T-cell (primary cell): ENCODE measurements around the gene PTGS2. TPM values are rescaled to one million over a fixed set of nuclear protein-coding genes. Genes with fewer than 3 reads are reported as not detected.

Experiments used
- ATAC-seq, 4 experiments: fragments of 200-7000 bp in 3 of 4; fragments of 150-1000 bp in 1 of 4; cut with Tn5 transposase; replicated peaks in 1 of 4; 1 replicate in 3 of 4; 2 replicates in 1 of 4; pipeline ENCODE4 v1.10.0; 2021; ENCODE audit warnings: moderate library complexity in 3 of 4, mild to moderate bottlenecking in 2 of 4, moderate number of reproducible peaks in 1 of 4
- CTCF ChIA-PET, 2 donors: fragments of 300-600 bp; sonication (Branson Sonifier 250); formaldehyde crosslinking; loops; one replicate each; lab custom pipeline; 2022; ENCODE audit warnings: antibody characterized with exemption in 2 of 2; lab: Charles Lee
- POLR2A ChIA-PET, 2 donors: fragments of 300-600 bp; sonication (Branson Sonifier 250); formaldehyde crosslinking; loops; one replicate each; lab custom pipeline; 2022; ENCODE audit warnings: antibody characterized with exemption in 2 of 2; lab: Charles Lee
- DNase-seq, 35 experiments: peaks; one replicate each; pipeline versions ENCODE4 v3.0.0 to v3.0.0-alpha.2; 2013 to 2023
- H3K27ac ChIP-seq: one replicate; pipeline ENCODE4 v1.5.1; 2013; ENCODE audit warnings: low read length
- H3K27me3 ChIP-seq, 2 experiments: replicated peaks in 1 of 2; 1 replicate in 1 of 2; 2 replicates in 1 of 2; pipeline versions ENCODE4 v1.6.1 to v1.7.0; 2013; ENCODE audit warnings: low read length in 1 of 2, mixed read lengths in 1 of 2; ENCODE audit not compliant: control insufficient read depth in 2 of 2, insufficient read depth in 2 of 2; ENCODE audit errors: extremely low read depth in 1 of 2
- H3K36me3 ChIP-seq, 2 donors: 1 replicate in 1 of 2; 2 replicates in 1 of 2; pipeline versions ENCODE4 v1.6.1 to v1.7.0; 2013; ENCODE audit warnings: low read length in 1 of 2; ENCODE audit not compliant: control insufficient read depth in 2 of 2, insufficient read depth in 1 of 2; ENCODE audit errors: extremely low read depth in 1 of 2
- H3K4me1 ChIP-seq, 2 experiments: 1 replicate in 1 of 2; 2 replicates in 1 of 2; pipeline versions ENCODE4 v1.6.1 to v1.7.0; 2013; ENCODE audit warnings: low read length in 2 of 2, mixed read lengths in 1 of 2; ENCODE audit not compliant: insufficient read depth in 2 of 2, control insufficient read depth in 1 of 2; ENCODE audit errors: extremely low read depth in 1 of 2
- H3K4me3 ChIP-seq, 2 donors: 1 replicate in 1 of 2; 2 replicates in 1 of 2; pipeline versions ENCODE4 v1.5.1 to v1.7.0; 2013; ENCODE audit warnings: mild to moderate bottlenecking in 2 of 2, low read length in 1 of 2, moderate library complexity in 1 of 2; ENCODE audit not compliant: control insufficient read depth in 1 of 2; ENCODE audit errors: extremely low read depth in 1 of 2
- H3K9me3 ChIP-seq: 2 replicates; pipeline ENCODE4 v1.7.0; 2013
- H3K27ac Mint-ChIP-seq, 2 donors: one replicate each; pipeline ENCODE4 v1.8.0; 2020 to 2021; ENCODE audit warnings: mild to moderate bottlenecking in 2 of 2, mixed read lengths in 2 of 2
- H3K27me3 Mint-ChIP-seq, 2 donors: one replicate each; pipeline ENCODE4 v1.8.0; 2021 to 2022; ENCODE audit warnings: mixed read lengths in 2 of 2
- H3K36me3 Mint-ChIP-seq: one replicate; pipeline ENCODE4 v1.8.0; 2021; ENCODE audit warnings: mixed read lengths
- H3K4me1 Mint-ChIP-seq, 3 donors: one replicate each; pipeline ENCODE4 v1.8.0; 2020 to 2022; ENCODE audit warnings: mixed read lengths in 3 of 3, mild to moderate bottlenecking in 1 of 3
- H3K4me3 Mint-ChIP-seq, 3 donors: one replicate each; pipeline ENCODE4 v1.8.0; 2020 to 2022; ENCODE audit warnings: mild to moderate bottlenecking in 3 of 3, mixed read lengths in 3 of 3, moderate library complexity in 3 of 3
- H3K9me3 Mint-ChIP-seq, 3 donors: one replicate each; pipeline ENCODE4 v1.8.0; 2020 to 2022; ENCODE audit warnings: mixed read lengths in 3 of 3
- WGBS: methylation state at CpG from one replicate; pipeline ENCODE4 v1.1.5; 2013; ENCODE audit warnings: missing lambda C conversion rate; ENCODE audit not compliant: insufficient coverage; 5-methylcytosine and 5-hydroxymethylcytosine counted together
- total RNA-seq, 35 experiments: library from RNA in 6 of 35; stranded (reverse) in 6 of 35; fragments of 120-200 nt in 1 of 35; gene quantifications; one replicate each; pipeline versions ENCODE4 v1.2.1 to v1.2.4 and lab custom pipeline; 2013 to 2026

Gene PTGS2
- total RNA-seq, 5 donors from 2014 or later (not counting 1 experiment from before 2014, with no cell fraction given), result 0.20 to 0.38 (median 0.23) TPM; not detected in 2

DNA sequence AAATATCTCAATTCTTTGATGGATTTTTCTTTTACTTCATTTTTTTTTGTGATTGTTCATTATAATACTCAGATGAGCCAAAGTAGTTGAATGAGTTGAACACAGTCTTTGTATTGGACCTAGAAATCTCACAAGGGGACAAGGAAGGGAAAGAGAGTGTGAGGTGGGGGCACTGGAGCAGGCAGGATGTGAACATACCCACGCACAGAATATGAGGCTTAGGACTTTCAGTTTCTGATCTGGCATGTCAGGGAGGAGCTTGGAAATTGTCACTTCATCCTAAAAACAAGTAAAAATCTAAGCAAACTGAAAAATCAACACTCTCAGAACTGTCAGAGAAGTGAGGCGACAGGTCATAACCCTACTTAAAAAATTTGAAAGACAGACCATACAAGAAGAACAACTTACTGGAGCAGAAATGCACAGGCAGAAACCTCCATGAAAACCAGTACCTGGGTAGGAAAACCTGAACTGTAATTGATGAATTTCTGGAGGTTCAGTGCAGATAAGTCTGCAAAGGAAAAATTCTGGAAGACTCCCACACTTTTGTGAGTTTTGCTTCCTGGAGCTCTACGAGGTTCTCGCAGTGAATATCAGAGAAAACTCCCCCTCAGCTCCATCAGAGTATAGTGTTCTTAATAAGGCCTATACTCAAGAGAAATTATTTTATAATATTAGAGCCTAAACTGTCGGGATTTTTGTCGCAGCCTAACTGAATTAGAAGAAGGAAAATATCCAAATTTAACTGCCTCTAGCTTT lies 3.6 kb upstream of the PTGS2 start:
- ChIA-PET CTCF (no interaction called here), POLR2A (no interaction called here)
- H3K4me1 Mint-ChIP-seq, result peaks cover 12 to 17% (median 15%) of the 10 kb centered on the region in 3 donors
- H3K27me3 Mint-ChIP-seq, result peaks cover 36 to 45% of the 10 kb centered on the region in 2 donors
- no CpG with 5 or more reads among the region's 6 CpGs for WGBS
- no peak overlapping the region for H3K4me3 ChIP-seq
- H3K27ac Mint-ChIP-seq, result no peak overlapping the region
- DNase-seq (no peak), ATAC-seq (no peak)
- H3K4me3 Mint-ChIP-seq, result no peak overlapping the region
- no peaks in the 10 kb centered on the region for H3K36me3 ChIP-seq
- H3K4me1 ChIP-seq, result peaks cover 5 to 8% of the 10 kb centered on the region in 2 experiments
- peaks cover 0 to 10% of the 10 kb centered on the region in 2 experiments for H3K27me3 ChIP-seq
- no peaks in the 10 kb centered on the region for H3K9me3 ChIP-seq
- H3K27ac ChIP-seq, result no peak overlapping the region
- H3K9me3 Mint-ChIP-seq, result peaks cover 0 to 9% (median 7%) of the 10 kb centered on the region in 3 donors
- no peaks in the 10 kb centered on the region for H3K36me3 Mint-ChIP-seq

GRCh38 chr1:186682736-186683135 lies 2.5 kb upstream of the PTGS2 start:
- H3K27me3 Mint-ChIP-seq, result peaks cover 42 to 53% of the 10 kb centered on the region in 2 donors
- no peak overlapping the region for H3K27ac Mint-ChIP-seq
- peaks cover 5 to 8% of the 10 kb centered on the region in 2 experiments for H3K4me1 ChIP-seq
- no peak for DNase-seq
- H3K4me3 ChIP-seq, result no peak overlapping the region
- CTCF ChIA-PET, result no interaction called here
- POLR2A ChIA-PET, result no interaction called here
- H3K27ac ChIP-seq, result no peak overlapping the region
- H3K9me3 Mint-ChIP-seq, result peaks cover 0 to 7% (median 5%) of the 10 kb centered on the region in 3 donors
- no CpG with 5 or more reads among the region's 1 CpG for WGBS
- ATAC-seq, result no peak
- no peaks in the 10 kb centered on the region for H3K9me3 ChIP-seq
- peaks cover 0 to 10% of the 10 kb centered on the region in 2 experiments for H3K27me3 ChIP-seq
- H3K4me3 Mint-ChIP-seq, result no peak overlapping the region
- H3K4me1 Mint-ChIP-seq, result peaks cover 12 to 17% (median 15%) of the 10 kb centered on the region in 3 donors
- H3K36me3 Mint-ChIP-seq, result no peaks in the 10 kb centered on the region
- H3K36me3 ChIP-seq, result no peaks in the 10 kb centered on the region

GRCh38 chr1:186681801-186682200 lies 1.6 kb upstream of the PTGS2 start:
- ATAC-seq (no peak), DNase-seq (no peak)
- Histone ChIP-seq H3K9me3 (no peaks in the 10 kb centered on the region), H3K4me3 (no peak overlapping the region), H3K27me3 (peaks cover 0 to 10% of the 10 kb centered on the region in 2 experiments), H3K4me1 (peaks cover 5 to 8% of the 10 kb centered on the region in 2 experiments), H3K27ac (no peak overlapping the region), H3K36me3 (no peaks in the 10 kb centered on the region)
- CTCF ChIA-PET, result no interaction called here
- no CpG with 5 or more reads among the region's 2 CpGs for WGBS
- H3K9me3 Mint-ChIP-seq, result peaks cover 0 to 3% (median 2%) of the 10 kb centered on the region in 3 donors
- H3K36me3 Mint-ChIP-seq, result no peaks in the 10 kb centered on the region
- H3K4me3 Mint-ChIP-seq, result no peak overlapping the region
- peaks cover 42 to 53% of the 10 kb centered on the region in 2 donors for H3K27me3 Mint-ChIP-seq
- POLR2A ChIA-PET, result interaction anchor here in 1 of 2 donors (0.6 kb wide), 1 partner anchor 795 kb away, joined by 3 read pairs; no protein-coding TSS in a partner anchor
- no peak overlapping the region for H3K27ac Mint-ChIP-seq
- H3K4me1 Mint-ChIP-seq, result peaks cover 12 to 17% (median 15%) of the 10 kb centered on the region in 3 donors

DNA sequence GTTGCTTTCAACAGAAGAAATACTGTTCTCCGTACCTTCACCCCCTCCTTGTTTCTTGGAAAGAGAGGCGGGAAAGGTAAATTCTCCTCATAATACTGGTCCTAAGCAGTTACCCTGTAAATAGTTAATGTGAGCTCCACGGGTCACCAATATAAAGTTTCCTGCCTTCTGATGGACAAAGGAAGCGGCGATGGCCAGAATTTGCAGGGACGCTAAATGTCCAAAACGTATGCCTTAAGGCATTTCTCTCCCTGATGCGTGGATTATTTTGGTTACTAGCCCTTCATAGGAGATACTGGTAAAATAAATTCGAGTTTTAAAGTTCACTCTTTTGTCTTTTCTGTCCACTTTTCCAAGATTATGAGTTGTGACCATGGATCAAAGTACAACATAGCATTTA lies 898 bp upstream of the PTGS2 start:
- H3K36me3 ChIP-seq, result no peaks in the 10 kb centered on the region
- DNase-seq (no peak), ATAC-seq (no peak)
- no peak overlapping the region for H3K27ac ChIP-seq
- ChIA-PET CTCF (no interaction called here), POLR2A (interaction anchor here in 1 of 2 donors (0.9 kb wide), 1 partner anchor 1114 kb away, joined by 3 read pairs; no protein-coding TSS in a partner anchor)
- peak overlapping the region in 1 of 2 donors; percentile 76 for H3K4me3 ChIP-seq
- 0% methylated on average over 1 of the region's 9 CpGs for WGBS
- H3K27me3 Mint-ChIP-seq, result peaks cover 45 to 56% of the 10 kb centered on the region in 2 donors
- H3K9me3 ChIP-seq, result no peaks in the 10 kb centered on the region
- peaks cover 0 to 10% of the 10 kb centered on the region in 2 experiments for H3K27me3 ChIP-seq
- H3K4me1 ChIP-seq, result peaks cover 5 to 8% of the 10 kb centered on the region in 2 experiments
- no peaks in the 10 kb centered on the region for H3K9me3 Mint-ChIP-seq
- H3K27ac Mint-ChIP-seq, result no peak overlapping the region
- no peaks in the 10 kb centered on the region for H3K36me3 Mint-ChIP-seq
- peaks cover 12 to 17% (median 15%) of the 10 kb centered on the region in 3 donors for H3K4me1 Mint-ChIP-seq
- peak overlapping the region in 1 of 3 donors; percentile 74 for H3K4me3 Mint-ChIP-seq

DNA sequence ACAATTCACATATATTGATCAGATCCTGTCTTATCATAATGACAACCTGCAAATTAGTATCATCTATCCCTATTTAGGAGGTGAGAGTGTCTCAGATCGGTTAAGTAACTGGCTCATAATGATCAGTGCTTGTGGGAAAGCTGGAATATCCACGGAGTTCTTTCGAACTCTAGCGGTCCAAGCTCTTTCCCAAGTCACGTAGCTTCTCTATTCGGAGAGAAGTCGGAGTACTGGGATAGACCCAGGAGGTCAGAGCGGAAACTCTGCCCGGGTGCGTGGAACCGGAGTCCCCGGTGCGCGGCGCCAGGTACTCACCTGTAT lies 339 bp downstream of the PTGS2 start:
- ChIA-PET POLR2A (no interaction called here), CTCF (no interaction called here)
- H3K4me1 Mint-ChIP-seq, result peaks cover 12 to 17% (median 15%) of the 10 kb centered on the region in 3 donors
- peak overlapping the region; percentile 57 to 74 (median 65) for H3K4me3 Mint-ChIP-seq
- no peaks in the 10 kb centered on the region for H3K9me3 Mint-ChIP-seq
- Histone ChIP-seq H3K36me3 (no peaks in the 10 kb centered on the region), H3K27me3 (peaks cover 0 to 10% of the 10 kb centered on the region in 2 experiments), H3K27ac (no peak overlapping the region), H3K4me3 (peak overlapping the region in 1 of 2 donors; percentile 76), H3K9me3 (no peaks in the 10 kb centered on the region), H3K4me1 (peaks cover 5 to 8% of the 10 kb centered on the region in 2 experiments)
- no peak for DNase-seq
- H3K36me3 Mint-ChIP-seq, result no peaks in the 10 kb centered on the region
- 7% methylated on average over 15 of the region's 15 CpGs for WGBS
- ATAC-seq, result no peak
- H3K27me3 Mint-ChIP-seq, result peaks cover 45 to 56% of the 10 kb centered on the region in 2 donors
- peak overlapping the region in 1 of 2 donors; percentile 17 for H3K27ac Mint-ChIP-seq

- no peak overlapping the region for H3K4me3 Mint-ChIP-seq
- Histone ChIP-seq H3K9me3 (no peaks in the 10 kb centered on the region), H3K27ac (no peak overlapping the region), H3K4me1 (peaks cover 5 to 8% of the 10 kb centered on the region in 2 experiments), H3K27me3 (peaks cover 0 to 10% of the 10 kb centered on the region in 2 experiments), H3K36me3 (no peaks in the 10 kb centered on the region), H3K4me3 (no peak overlapping the region)
- POLR2A ChIA-PET, result no interaction called here
- H3K4me1 Mint-ChIP-seq, result peaks cover 12 to 17% (median 15%) of the 10 kb centered on the region in 3 donors
- H3K27me3 Mint-ChIP-seq, result peaks cover 40 to 50% of the 10 kb centered on the region in 2 donors
- CTCF ChIA-PET, result no interaction called here
- H3K36me3 Mint-ChIP-seq, result no peaks in the 10 kb centered on the region
- WGBS, result no CpG with 5 or more reads among the region's 2 CpGs
- H3K27ac Mint-ChIP-seq, result no peak overlapping the region
- ATAC-seq, result no peak
- no peaks in the 10 kb centered on the region for H3K9me3 Mint-ChIP-seq
- DNase-seq, result no peak
Observed at GRCh38 chr1:186678155-186678554, 2.1 kb downstream of the PTGS2 start.
